Activated CD4-positive, alpha-beta memory T cell treated with anti-CD3 and anti-CD28 coated beads, Interleukin-2, amount 10 ng/mL, durations not matched to agents 7 days and 5 days (primary cell): ENCODE results near the gene ZNF555. TPM values are rescaled to one million over a fixed set of nuclear protein-coding genes. Genes with fewer than 3 reads are reported as not detected.

Experiments
- CTCF ChIA-PET: fragments of 350-600 bp; sonication (Branson Sonifier 250); formaldehyde crosslinking; loops from one replicate; lab custom pipeline; 2021; ENCODE audit warnings: antibody characterized with exemption, inconsistent platforms; lab: Charles Lee
- POLR2A ChIA-PET: fragments of 350-600 bp; sonication (Branson Sonifier 250); formaldehyde crosslinking; loops from one replicate; lab custom pipeline; 2021; ENCODE audit warnings: antibody characterized with exemption; lab: Charles Lee
- DNase-seq: peaks from one replicate; pipeline ENCODE4 v3.0.0-alpha.2; 2020
- H3K27ac Mint-ChIP-seq: one replicate; pipeline ENCODE4 v1.8.0; 2021; ENCODE audit warnings: mild to moderate bottlenecking, mixed read lengths
- H3K27me3 Mint-ChIP-seq: one replicate; pipeline ENCODE4 v1.8.0; 2021; ENCODE audit warnings: mixed read lengths
- H3K36me3 Mint-ChIP-seq: one replicate; pipeline ENCODE4 v1.8.0; 2021; ENCODE audit warnings: low read depth, mixed read lengths
- H3K4me1 Mint-ChIP-seq: one replicate; pipeline ENCODE4 v1.8.0; 2021; ENCODE audit warnings: mixed read lengths
- H3K4me3 Mint-ChIP-seq: one replicate; pipeline ENCODE4 v1.8.0; 2021; ENCODE audit warnings: mild to moderate bottlenecking, mixed read lengths
- H3K9me3 Mint-ChIP-seq: one replicate; pipeline ENCODE4 v1.8.0; 2021; ENCODE audit warnings: mixed read lengths
- total RNA-seq, 2 experiments: library from RNA; stranded (reverse); gene quantifications; one replicate each; pipeline ENCODE4 v1.2.3, GENCODE V29; 2021

Gene ZNF555
- total RNA-seq, 2 experiments from 2014 or later = 2.7 to 2.9 TPM

DNA sequence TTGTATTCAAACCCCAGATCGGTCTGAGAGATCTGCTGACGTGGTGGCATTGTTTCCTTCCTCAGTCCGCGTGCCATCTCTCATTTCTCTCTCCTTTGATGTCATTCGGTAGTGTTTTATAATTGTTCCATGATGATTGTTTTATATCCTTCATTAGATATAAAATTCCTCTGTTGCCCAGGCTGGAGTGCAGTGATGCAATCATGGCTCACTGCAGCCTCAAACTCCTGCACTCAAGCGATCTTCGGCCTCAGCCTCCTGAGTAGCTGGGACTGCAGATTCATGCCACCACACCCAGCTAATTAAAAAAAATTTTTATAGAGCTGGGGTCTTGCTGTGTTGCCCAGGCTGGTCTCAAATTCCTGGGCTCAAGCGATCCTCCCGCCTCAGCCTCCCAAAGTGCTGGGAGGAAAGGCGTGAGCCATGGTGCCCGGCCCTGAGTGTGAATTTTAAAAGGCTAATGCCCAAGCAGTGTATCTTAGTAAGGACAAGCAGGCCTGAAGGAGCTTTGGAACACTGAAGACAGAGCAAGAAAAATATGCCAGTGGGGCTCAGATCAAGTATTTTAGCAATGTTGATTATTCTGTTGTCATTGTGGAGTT is 64.7 kb downstream of the ZNF555 start:
- Mint-ChIP-seq H3K4me3 (no peak overlapping the region), H3K9me3 (peaks cover 8% of the 10 kb centered on the region), H3K27ac (no peak overlapping the region), H3K27me3 (no peaks in the 10 kb centered on the region), H3K36me3 (peaks cover 17% of the 10 kb centered on the region), H3K4me1 (peaks cover 18% of the 10 kb centered on the region)
- DNase-seq = no peak
- CTCF ChIA-PET = no interaction called here
- POLR2A ChIA-PET = no interaction called here

DNA sequence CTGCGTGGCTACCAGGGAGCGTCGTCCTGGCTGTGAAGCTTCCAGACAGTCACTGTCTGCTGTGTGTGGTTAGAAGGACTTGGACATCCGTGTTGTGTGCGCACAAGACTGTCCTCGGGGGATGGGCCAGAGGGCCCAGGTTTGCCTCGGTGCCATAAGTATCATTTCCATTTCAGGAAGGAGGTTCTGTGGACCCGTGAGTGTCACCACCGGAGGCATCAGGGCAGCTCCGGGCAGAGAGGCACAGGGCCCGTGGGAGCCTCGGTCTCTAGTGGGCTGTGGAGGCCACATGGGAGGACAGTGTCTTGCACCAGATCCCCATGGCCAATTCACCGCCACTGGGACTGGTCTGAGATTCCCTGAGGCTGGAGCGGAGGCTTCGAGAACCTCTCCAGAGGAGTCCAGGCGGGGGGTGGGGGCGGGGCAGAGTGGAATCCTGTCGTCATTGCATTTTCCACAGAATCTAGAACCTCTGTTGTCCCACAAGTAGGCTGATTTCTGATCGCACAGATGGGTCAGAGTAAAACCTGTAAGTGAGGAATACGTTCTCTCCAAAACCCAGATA is 65.4 kb downstream of the ZNF555 start:
- Mint-ChIP-seq H3K4me1 (peaks cover 19% of the 10 kb centered on the region), H3K27me3 (no peaks in the 10 kb centered on the region), H3K4me3 (no peak overlapping the region), H3K27ac (no peak overlapping the region), H3K36me3 (peaks cover 20% of the 10 kb centered on the region), H3K9me3 (peaks cover 11% of the 10 kb centered on the region)
- CTCF ChIA-PET = interaction anchor here (0.5 to 1.3 kb wide), 3 partner anchors 25 to 45 kb away, joined by 3 to 4 read pairs (median 4); no protein-coding TSS in a partner anchor
- no peak for DNase-seq
- POLR2A ChIA-PET = no interaction called here

Other genes starting within 250 kb of the ZNF555 start
- under 1 TPM; 0.25 to 0.40 TPM for gene GNG7, start 138.8 kb upstream of the ZNF555 start, total RNA-seq
- not detected for gene DIRAS1, start 120.1 kb upstream of the ZNF555 start, total RNA-seq
- gene SLC39A3, start 101.5 kb upstream of the ZNF555 start, total RNA-seq = 10 to 100 TPM; 25.4 to 27.4 TPM
- 10 to 100 TPM; 38.2 to 42.7 TPM for gene SGTA, start 58.2 kb upstream of the ZNF555 start, total RNA-seq
- gene THOP1, start 56.0 kb upstream of the ZNF555 start, total RNA-seq = 10 to 100 TPM; 80.0 to 85.4 TPM
- 1 to 10 TPM; 2.3 to 3.0 TPM for gene ZNF554, start 21.6 kb upstream of the ZNF555 start, total RNA-seq
- gene ZNF556, start 25.9 kb downstream of the ZNF555 start, total RNA-seq = not detected
- gene ZNF57, start 59.5 kb downstream of the ZNF555 start, total RNA-seq = 1 to 10 TPM; 3.1 to 3.7 TPM
- 1 to 10 TPM; 4.0 to 4.2 TPM for gene ZNF77, start 103.5 kb downstream of the ZNF555 start, total RNA-seq
- gene TLE6, start 136.1 kb downstream of the ZNF555 start, total RNA-seq = 1 to 10 TPM; 1.1 to 2.0 TPM
- 1 to 10 TPM; 1.3 to 1.4 TPM for gene TLE2, start 187.8 kb downstream of the ZNF555 start, total RNA-seq
- 100 to 1,000 TPM; 712 to 724 TPM for gene TLE5, start 221.0 kb downstream of the ZNF555 start, total RNA-seq